ENCODE measurements around the gene SLC36A4. TPM values are rescaled to one million over a fixed set of nuclear protein-coding genes. Genes with fewer than 3 reads are reported as not detected.

The SLC36A4 gene
- total and polyA plus RNA-seq, 11 donors: 2.6 to 22.4 (median 7.4) TPM

DNA sequence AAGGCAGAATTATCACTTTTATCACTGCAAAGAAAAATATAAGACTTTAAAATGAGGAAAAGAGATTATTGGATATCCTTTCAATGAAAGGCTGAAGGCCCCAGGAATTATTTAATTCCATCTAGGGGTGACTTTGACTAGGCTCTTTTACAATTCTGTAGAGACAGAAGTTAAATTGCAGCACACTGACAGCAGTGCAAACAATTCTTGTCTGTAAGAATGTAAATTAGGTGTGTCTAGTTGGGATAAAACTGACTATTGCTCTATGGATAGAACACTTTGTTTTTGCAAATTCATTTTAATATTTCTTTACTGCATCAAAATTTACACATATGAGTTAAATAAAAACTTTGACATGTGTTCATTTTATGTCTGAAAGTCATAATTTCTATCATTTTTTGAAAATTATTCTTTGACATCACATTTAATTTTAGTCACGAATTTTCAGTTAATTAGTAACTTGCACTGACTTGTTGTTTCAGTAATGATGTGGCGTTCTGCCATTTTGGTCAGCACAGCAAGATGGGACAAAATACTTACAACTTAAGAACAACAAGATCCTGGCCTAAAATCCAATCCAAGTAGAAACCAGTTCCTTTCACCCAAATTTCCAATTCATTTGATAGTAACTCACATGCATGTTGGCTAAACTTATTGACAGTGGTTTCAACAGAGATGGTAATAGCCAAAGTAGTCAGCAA is 75.1 kb downstream of the SLC36A4 start:
- Histone ChIP-seq H3K27ac (no peak overlapping the region), H3K27me3 (peaks cover 0 to 8% (median 0%) of the 10 kb centered on the region in 9 donors), H3K4me1 (peaks cover 0 to 11% (median 0%) of the 10 kb centered on the region in 12 donors), H3K9me3 (no peaks in the 10 kb centered on the region), H3K4me3 (no peak overlapping the region), H3K36me3 (no peaks in the 10 kb centered on the region)
- WGBS, 4 donors: 79 to 83% (median 82%) methylated on average over 2 of the region's 2 CpGs
- DNase-seq: no peak
- intact Hi-C loops (cut with DNase I): no loop called here
- ATAC-seq: no peak
- TF ChIP-seq, protein P1, sequence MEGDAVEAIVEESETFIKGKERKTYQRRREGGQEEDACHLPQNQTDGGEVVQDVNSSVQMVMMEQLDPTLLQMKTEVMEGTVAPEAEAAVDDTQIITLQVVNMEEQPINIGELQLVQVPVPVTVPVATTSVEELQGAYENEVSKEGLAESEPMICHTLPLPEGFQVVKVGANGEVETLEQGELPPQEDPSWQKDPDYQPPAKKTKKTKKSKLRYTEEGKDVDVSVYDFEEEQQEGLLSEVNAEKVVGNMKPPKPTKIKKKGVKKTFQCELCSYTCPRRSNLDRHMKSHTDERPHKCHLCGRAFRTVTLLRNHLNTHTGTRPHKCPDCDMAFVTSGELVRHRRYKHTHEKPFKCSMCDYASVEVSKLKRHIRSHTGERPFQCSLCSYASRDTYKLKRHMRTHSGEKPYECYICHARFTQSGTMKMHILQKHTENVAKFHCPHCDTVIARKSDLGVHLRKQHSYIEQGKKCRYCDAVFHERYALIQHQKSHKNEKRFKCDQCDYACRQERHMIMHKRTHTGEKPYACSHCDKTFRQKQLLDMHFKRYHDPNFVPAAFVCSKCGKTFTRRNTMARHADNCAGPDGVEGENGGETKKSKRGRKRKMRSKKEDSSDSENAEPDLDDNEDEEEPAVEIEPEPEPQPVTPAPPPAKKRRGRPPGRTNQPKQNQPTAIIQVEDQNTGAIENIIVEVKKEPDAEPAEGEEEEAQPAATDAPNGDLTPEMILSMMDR (IDR thresholded peaks at IDR 0.05): no peak
- no peak for TF ChIP-seq POLR2A (IDR thresholded peaks at IDR 0.05)

DNA sequence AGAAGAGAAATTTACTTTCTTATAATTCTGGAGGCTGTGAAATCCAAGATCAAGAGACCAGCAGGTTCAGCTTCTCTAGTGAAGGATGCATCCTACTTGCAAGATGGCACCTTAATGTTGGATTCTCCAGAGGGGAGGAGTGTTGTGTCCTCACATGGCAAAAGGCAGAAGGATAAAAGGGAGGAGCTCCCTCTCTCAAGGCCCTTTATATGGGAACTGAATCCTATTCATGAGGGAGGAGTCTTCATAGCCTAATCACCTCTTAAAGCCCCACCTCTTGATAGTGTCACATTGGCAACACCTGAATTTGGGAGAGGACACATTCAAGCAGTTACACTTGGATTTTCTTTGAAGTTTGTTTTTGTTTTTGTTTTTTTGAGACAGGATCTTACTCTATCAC is 79.5 kb downstream of the SLC36A4 start:
- peaks cover 0 to 2% (median 0%) of the 10 kb centered on the region in 12 donors for H3K4me1 ChIP-seq
- intact Hi-C loops (cut with DNase I): no loop called here
- DNase-seq: no peak
- H3K27ac ChIP-seq: no peak overlapping the region
- TF ChIP-seq, protein P1 (IDR thresholded peaks at IDR 0.05): no peak
- no peak for TF ChIP-seq POLR2A (IDR thresholded peaks at IDR 0.05)
- no peak overlapping the region for H3K4me3 ChIP-seq
- no peaks in the 10 kb centered on the region for H3K36me3 ChIP-seq
- no peak for ATAC-seq
- no peaks in the 10 kb centered on the region for H3K9me3 ChIP-seq
- H3K27me3 ChIP-seq: peaks cover 0 to 6% (median 0%) of the 10 kb centered on the region in 9 donors

DNA sequence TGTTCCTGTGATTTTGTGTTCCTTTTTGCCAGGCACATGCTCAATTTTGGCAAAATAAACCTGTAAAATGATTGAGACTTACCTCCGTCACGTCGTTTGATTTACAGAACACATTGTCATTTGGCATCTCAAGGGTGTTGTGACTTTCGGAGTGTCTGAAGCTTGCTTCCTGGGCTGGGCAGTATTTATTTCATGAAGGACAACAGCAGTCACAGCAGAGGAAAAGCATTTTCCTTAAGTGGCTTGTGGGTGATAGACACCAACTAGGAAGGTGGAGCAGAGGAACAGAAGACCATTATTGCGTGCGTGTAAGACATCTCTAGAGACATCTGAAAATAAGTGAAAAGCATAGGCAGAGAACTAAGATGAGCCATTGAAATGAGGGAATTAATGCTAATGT is 80.2 kb downstream of the SLC36A4 start:
- H3K27me3 ChIP-seq: peaks cover 0 to 6% (median 0%) of the 10 kb centered on the region in 9 donors
- H3K4me3 ChIP-seq: no peak overlapping the region
- no peaks in the 10 kb centered on the region for H3K36me3 ChIP-seq
- H3K4me1 ChIP-seq: no peaks in the 10 kb centered on the region
- DNase-seq (no peak), ATAC-seq (no peak)
- no peak overlapping the region for H3K27ac ChIP-seq
- H3K9me3 ChIP-seq: no peaks in the 10 kb centered on the region
- TF ChIP-seq, protein P1 (IDR thresholded peaks at IDR 0.05): no peak
- TF ChIP-seq POLR2A (IDR thresholded peaks at IDR 0.05): no peak
- intact Hi-C loops (cut with DNase I): no loop called here
- 38 to 50% (median 48%) methylated on average over 6 of the region's 6 CpGs for WGBS, 4 donors

DNA sequence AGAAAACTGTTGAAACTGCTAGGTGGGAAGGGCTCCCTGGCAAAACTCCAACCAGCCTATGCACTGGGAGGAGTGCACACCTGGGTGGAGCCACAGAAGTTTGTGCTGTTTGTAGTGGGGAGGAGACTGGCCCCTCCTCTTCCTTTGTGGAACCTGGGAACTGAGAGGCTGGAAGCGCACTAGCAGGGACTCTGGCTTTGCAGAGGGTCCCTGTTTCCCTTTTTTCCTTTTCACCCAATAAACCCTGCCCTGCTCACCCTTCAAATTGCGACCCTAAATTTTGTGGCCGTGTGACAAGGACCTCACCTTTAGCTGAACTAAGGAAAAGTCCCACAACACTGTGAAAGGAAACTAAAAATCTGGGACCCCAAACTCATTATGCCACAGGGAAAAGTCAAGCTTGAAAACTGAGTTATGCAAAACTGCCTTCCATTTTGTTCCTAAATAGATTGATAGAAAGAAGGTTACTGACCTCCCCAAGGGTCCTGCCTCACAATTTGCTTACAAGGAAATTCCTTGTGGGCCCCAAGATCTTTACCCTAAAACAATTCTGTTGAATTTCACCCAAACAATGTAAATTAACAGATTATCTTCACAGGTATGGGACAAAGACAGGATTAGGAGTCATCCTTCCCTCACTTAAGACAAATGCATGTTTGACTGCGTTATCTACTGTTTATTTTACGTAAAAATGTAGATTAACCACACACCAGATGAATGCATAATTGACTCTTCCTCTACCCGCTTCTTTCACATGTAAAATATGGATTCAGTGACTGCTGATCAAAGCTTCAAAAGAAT is 81.0 kb downstream of the SLC36A4 start:
- Histone ChIP-seq H3K4me1 (no peaks in the 10 kb centered on the region), H3K9me3 (no peaks in the 10 kb centered on the region), H3K36me3 (no peaks in the 10 kb centered on the region), H3K27ac (no peak overlapping the region), H3K4me3 (no peak overlapping the region), H3K27me3 (peaks cover 0 to 6% (median 0%) of the 10 kb centered on the region in 9 donors)
- DNase-seq (no peak), ATAC-seq (no peak)
- 57 to 68% (median 64%) methylated on average over 6 of the region's 6 CpGs for WGBS, 4 donors
- TF ChIP-seq, protein P1 (IDR thresholded peaks at IDR 0.05): no peak
- no peak for TF ChIP-seq POLR2A (IDR thresholded peaks at IDR 0.05)
- intact Hi-C loops (cut with DNase I): no loop called here

Measured in heart left ventricle (tissue), 16 donors.